ENCODE measurements around the gene SLX4. TPM values are rescaled to one million over a fixed set of nuclear protein-coding genes. Genes with fewer than 3 reads are reported as not detected.
"Not testable (repeated sequence)": the region's sequence is repeated elsewhere in the genome, so short reads cannot be mapped to it uniquely, and the experiment has no call there.

The SLX4 gene
- total and polyA plus RNA-seq, 2 donors (not counting 1 experiment from before 2014, with no cell fraction given) = 5.4 to 13.3 TPM

- CTCF ChIA-PET; H3K9me3 Mint-ChIP-seq (ENCODE audit: insufficient read depth); H2AFZ ChIP-seq (ENCODE audit: insufficient read depth, low read depth, low read length, poor library complexity, severe bottlenecking); ATAC-seq (ENCODE audit: low read depth); H3K36me3 ChIP-seq (replicated peaks in 1 of 2; ENCODE audit: control extremely low read depth in 1 of 2, control insufficient read depth in 1 of 2, extremely low read depth in 1 of 2, insufficient read depth in 2 of 2, low read length in 1 of 2); intact Hi-C loops (cut with micrococcal nuclease); H3K27ac ChIP-seq (ENCODE audit: low read length in 2 of 2); H3K4me3 ChIP-seq (ENCODE audit: control extremely low read depth in 1 of 5, extremely low read depth in 1 of 5, insufficient read depth in 1 of 5, low read depth in 2 of 5, low read length in 4 of 5); H3K9me3 ChIP-seq (ENCODE audit: control extremely low read depth in 1 of 3, control insufficient read depth in 2 of 3, insufficient read depth in 1 of 3, low read length in 2 of 3); H3K27me3 Mint-ChIP-seq; H3K27ac Mint-ChIP-seq; H4K20me1 ChIP-seq (ENCODE audit: control insufficient read depth, insufficient read depth, low read length, poor library complexity, severe bottlenecking); DNase-seq; H3K4me3 Mint-ChIP-seq; H3K9ac ChIP-seq (ENCODE audit: low read length); H3K4me2 ChIP-seq (replicated peaks; ENCODE audit: low read depth, low read length, poor library complexity, severe bottlenecking); H3K27me3 ChIP-seq (replicated peaks in 1 of 4; ENCODE audit: control extremely low read depth in 1 of 4, control insufficient read depth in 3 of 4, insufficient read depth in 4 of 4, low read length in 3 of 4): not testable (repeated sequence)
- H3K4me1 Mint-ChIP-seq = peaks cover 53% of the 10 kb centered on the region
- 99% methylated on average over 8 of the region's 13 CpGs for WGBS (ENCODE audit: insufficient coverage)
- POLR2A ChIA-PET = interaction anchor here (0.5 kb wide), 1 partner anchor 8 kb away, joined by 3 read pairs; no protein-coding TSS in a partner anchor
- H3K79me2 ChIP-seq (ENCODE audit: control insufficient read depth, insufficient read depth, low read length) = peaks cover 46% of the 10 kb centered on the region
- H3K4me1 ChIP-seq (ENCODE audit: control insufficient read depth in 2 of 2, insufficient read depth in 2 of 2, low read length in 2 of 2) = peaks cover 30 to 38% of the 10 kb centered on the region in 2 donors
These were observed 2.4 kb downstream of the SLX4 start for GRCh38 chr16:3608976-3609375.

- peaks cover 47% of the 10 kb centered on the region for H3K4me1 Mint-ChIP-seq
- TF ChIP-seq CTCF (IDR thresholded peaks at IDR 0.05) (no peak), EZH2 (IDR thresholded peaks at IDR 0.05; ENCODE audit: borderline replicate concordance, insufficient read depth, low read depth, low read length, poor library complexity, severe bottlenecking) (no peak)
- H3K4me2 ChIP-seq (replicated peaks; ENCODE audit: low read depth, low read length, poor library complexity, severe bottlenecking) = no peak overlapping the region
- 100% methylated on average over 1 of the region's 5 CpGs for WGBS (ENCODE audit: insufficient coverage)
- H3K27me3 ChIP-seq (replicated peaks in 1 of 4; ENCODE audit: control extremely low read depth in 1 of 4, control insufficient read depth in 3 of 4, insufficient read depth in 4 of 4, low read length in 3 of 4) = no peaks in the 10 kb centered on the region
- H3K79me2 ChIP-seq (ENCODE audit: control insufficient read depth, insufficient read depth, low read length) = peaks cover 39% of the 10 kb centered on the region
- ChIA-PET POLR2A (no interaction called here), CTCF (no interaction called here)
- intact Hi-C loops (cut with micrococcal nuclease) = no loop called here
- no peaks in the 10 kb centered on the region for H3K36me3 ChIP-seq (replicated peaks in 1 of 2; ENCODE audit: control extremely low read depth in 1 of 2, control insufficient read depth in 1 of 2, extremely low read depth in 1 of 2, insufficient read depth in 2 of 2, low read length in 1 of 2)
- H4K20me1 ChIP-seq (ENCODE audit: control insufficient read depth, insufficient read depth, low read length, poor library complexity, severe bottlenecking) = peaks cover 2% of the 10 kb centered on the region
- H3K9me3 ChIP-seq (ENCODE audit: control extremely low read depth in 1 of 3, control insufficient read depth in 2 of 3, insufficient read depth in 1 of 3, low read length in 2 of 3) = no peaks in the 10 kb centered on the region
- DNase-seq (no peak), ATAC-seq (ENCODE audit: low read depth) (no peak)
- no peak overlapping the region for H3K27ac ChIP-seq (ENCODE audit: low read length in 2 of 2)
- H3K9me3 Mint-ChIP-seq (ENCODE audit: insufficient read depth) = no peaks in the 10 kb centered on the region
- H3K27me3 Mint-ChIP-seq = no peaks in the 10 kb centered on the region
- H3K4me1 ChIP-seq (ENCODE audit: control insufficient read depth in 2 of 2, insufficient read depth in 2 of 2, low read length in 2 of 2) = peaks cover 27 to 38% of the 10 kb centered on the region in 2 donors
- H3K27ac Mint-ChIP-seq = no peak overlapping the region
- no peak overlapping the region for H3K9ac ChIP-seq (ENCODE audit: low read length)
- H3K4me3 Mint-ChIP-seq = no peak overlapping the region
- no peak overlapping the region for H3K4me3 ChIP-seq (ENCODE audit: control extremely low read depth in 1 of 5, extremely low read depth in 1 of 5, insufficient read depth in 1 of 5, low read depth in 2 of 5, low read length in 4 of 5)
- H2AFZ ChIP-seq (ENCODE audit: insufficient read depth, low read depth, low read length, poor library complexity, severe bottlenecking) = no peak overlapping the region
These were observed 3.3 kb downstream of the SLX4 start for GRCh38 chr16:3608069-3608468.
